HK-2 (cell line): Measurements from ENCODE around the gene CSMD2.
"Not testable (repeated sequence)": the region's sequence is repeated elsewhere in the genome, so short reads cannot be mapped to it uniquely, and the experiment has no call there.

Experiments used
- DNase-seq: peaks from one replicate; pipeline ENCODE4 v3.0.0-alpha.2; 2018; ENCODE audit not compliant: unreplicated experiment

CSMD2 gene

DNA sequence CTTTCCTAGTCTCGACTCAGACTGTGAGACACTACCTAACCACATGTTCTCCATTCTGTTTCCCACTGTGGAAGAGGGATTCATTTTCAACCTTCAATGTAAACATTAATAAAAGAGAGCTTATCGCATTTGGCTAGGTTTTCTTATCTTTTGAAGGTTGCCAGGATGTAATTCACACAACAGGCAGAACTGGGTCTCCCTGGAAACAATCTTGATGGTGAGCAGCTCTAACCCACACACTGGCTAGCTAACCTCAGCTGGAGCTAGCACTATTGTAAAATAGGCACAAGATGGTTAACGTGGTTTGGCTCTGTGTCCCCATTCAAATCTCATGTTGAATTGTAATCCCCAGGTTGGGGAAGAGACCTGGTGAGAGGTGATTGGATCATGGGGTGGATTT, 617.5 kb downstream of the CSMD2 start:
- DNase-seq, result no peak

DNA sequence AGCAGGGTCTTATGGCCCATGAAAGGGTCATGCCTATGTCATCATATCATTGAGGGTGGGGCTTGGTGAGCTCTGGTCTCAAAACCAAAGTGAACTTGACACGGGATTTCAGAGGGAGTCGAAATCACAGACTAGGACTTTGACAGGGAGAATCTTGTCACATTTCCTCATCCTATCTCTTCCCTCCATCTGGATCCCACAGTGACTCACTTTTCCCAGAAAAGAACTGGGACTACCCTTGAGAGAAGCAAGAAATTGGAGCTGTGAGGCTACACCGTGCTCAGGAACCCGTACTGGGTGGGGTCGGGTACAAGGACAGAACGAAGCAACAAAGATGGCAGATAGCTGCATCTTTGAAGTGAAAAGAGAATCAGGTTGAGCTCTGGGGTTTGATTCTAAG, 623.1 kb downstream of the CSMD2 start:
- no peak for DNase-seq

DNA sequence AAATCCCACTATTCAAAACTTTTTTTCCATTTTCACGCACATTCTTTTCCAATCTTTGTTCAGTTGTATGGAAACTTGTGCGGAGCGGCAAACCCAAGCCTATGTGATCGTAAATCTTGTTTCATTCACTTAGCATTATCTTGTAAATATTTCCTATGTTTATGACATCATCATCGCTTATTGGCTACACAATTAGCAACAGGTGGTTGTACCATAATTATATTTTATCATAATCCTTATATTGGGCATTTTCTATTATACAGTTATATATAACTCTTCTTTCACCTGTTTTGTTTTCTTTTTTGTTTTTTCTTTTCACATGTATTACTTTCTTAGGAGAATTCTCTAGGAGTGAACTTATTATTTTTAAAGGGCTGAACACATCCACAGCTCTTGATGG, 627.1 kb downstream of the CSMD2 start:
- DNase-seq, result no peak

DNA sequence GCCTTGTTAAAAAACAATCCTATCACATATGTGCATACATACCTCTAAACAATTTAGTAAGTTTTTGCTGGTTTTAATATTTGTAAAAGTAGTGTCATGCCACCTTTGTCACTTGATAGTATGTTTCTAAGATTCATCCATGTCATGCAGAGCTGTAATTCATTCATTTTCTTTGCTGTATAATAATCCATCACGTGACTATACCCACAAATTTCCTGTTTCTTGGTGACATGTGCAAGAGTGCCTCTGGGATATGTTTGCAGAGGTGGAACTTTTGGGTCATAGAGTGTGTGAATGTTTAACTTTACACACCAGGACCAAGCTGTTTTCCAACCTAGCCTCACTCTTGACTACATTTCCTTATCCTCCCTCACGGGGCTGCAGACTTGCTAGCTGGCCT, 629.7 kb downstream of the CSMD2 start:
- no peak for DNase-seq

DNA sequence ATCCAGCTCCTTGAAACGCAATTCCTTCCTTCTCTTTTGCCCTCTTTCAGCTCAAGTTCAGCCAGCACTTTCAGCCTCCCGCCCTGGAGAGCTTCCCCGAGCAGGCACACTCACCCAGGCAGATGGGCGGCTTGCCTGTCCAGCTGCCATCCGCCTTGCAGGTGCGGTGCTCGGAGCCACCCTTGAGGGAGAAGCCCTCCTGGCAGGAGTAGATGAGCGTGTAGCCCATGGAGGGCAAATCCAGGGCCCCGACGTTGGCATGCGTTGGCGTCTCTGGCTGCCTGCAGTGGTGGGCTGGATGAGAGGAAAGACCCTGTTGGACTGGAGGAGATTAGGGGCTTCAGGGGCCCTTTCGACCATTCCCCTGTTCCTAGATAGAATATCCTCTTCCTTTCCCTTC, 632.1 kb downstream of the CSMD2 start:
- DNase-seq, result no peak

DNA sequence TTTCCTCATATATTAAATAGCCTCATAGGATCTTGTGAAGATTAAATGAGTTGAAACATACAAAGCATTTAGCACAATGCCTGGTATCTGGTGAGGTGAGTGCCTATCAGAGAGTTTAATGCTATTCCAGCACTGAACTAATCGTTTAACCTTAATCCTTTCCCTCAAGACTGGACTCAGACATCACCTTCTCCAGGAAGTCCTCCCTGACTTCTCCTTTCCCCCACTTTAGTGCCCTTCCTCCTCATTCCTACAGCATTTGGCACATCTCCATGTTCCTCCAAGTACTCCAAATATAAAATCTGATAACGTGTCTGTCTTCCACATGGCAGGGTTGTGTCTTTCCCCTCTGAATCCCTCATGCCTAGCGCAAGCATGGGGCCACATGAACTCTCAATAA, 632.8 kb downstream of the CSMD2 start:
- no peak for DNase-seq

DNA sequence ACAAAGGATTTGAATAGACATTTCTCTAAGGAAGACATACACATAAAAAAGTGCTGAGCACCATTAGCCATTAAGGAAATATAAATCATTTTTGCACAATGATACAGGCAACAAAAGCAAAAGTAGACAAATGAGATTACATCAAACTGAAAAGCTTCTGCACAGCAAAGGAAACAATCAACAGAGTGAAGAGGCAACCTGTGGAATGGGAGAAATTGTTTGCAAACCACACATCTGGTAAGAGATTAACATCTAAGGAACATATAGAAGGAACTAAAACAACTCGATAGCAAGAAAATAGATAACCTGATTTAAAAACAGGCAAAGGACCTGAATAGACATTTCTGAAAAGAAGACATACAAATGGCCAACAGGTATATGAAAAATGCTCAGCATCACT, 635.1 kb downstream of the CSMD2 start:
- no peak for DNase-seq

DNA sequence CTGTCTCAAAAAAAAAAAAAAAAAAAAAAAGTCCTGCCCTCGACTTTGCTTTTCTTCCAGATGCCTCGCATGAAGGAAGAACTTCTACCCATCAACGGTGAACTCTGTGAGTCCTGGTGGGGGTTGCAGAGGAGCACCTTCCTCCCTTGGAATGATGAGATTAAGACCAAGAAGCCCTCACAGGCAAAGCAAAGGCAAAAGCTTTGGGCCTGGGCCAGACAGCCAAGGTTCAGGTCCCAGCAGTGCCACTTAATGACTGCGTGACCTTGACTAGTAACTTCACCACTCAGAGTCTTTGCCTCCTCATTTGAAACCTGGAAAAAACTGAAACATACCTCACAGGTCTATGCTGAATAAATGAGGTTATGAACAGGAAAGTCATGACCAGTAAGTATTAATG, 637.1 kb downstream of the CSMD2 start:
- no peak for DNase-seq

DNA sequence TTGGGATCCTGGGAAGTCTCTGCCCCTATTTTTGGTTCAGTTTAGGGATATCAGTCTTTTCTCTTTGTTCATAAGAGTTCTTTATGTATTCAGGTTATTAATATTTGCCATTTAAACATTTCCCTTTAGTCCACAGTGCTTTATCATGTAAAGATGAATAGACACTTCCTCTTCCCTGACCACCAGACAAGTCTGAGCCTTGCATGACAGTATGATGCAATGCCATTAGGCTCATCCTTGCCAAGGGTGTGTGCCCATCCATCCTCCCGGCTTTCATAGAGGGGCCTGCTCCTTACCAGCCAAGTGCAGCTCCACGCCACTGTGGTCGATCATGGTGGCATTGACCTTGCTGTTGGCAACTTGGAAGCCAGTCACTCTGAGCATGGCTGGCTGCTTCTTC, 640.4 kb downstream of the CSMD2 start:
- no peak for DNase-seq

DNA sequence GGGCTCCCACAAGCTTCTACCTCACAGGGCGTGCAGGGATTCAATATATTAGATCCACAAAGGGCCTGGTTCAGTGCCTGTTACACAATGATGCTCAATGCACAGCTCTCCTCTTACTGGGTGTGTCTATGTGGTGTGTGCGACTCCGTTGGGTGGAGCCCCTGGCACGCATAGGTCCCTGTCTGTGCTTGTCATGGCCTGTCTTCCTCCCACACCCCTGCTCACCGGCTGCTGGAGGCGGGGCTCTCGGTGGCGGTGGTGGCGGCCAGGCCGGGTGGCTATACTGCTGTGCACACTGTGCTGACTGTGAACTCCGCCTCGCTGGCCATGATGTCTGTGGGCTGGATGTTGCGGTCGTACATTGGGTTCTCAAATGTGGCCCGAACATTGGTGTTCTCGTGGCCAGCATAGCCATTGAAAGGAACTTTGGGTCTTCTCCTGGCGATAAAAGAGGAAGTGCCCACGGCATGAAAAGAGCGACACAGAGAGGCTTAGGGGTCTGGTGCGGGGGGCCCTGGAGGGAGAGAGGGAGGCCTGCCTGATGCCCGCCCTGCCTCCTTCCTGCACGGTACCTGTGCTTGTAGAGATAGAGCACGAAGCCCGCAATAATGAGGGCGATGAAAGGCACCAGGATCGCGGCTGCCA, 645.7 kb downstream of the CSMD2 start:
- no peak for DNase-seq

DNA sequence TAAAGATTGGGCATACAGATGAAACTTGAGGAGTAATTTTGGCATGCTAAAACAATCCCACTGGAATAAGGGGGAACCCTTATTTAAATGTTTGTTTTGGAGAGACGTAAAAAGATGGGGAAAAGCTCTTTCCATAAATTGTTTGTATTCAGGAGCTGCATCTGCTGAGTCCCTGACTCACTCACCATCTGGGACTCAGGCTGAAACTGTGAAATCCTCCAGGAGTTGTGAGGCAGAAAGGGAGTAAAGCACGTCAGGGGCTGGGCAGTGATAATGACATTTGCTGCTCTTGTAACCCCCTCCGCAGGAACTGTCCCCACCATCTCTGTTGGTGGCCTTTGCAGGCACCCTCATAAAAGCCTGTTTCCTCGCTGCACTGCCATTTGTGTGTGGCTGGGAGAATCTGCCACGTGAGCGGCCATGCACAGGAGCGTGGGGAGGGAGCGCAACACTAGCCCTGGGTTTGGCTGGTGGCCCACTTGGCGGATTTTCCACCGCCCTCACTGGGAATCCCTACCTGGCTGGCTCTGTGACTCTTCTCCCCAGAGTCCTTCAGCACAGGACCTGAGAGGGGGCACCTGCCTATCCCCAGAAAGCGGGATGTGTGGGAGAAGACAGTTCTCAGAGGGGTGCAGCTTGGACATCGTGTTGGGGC, 647.3 kb downstream of the CSMD2 start:
- no peak for DNase-seq

DNA sequence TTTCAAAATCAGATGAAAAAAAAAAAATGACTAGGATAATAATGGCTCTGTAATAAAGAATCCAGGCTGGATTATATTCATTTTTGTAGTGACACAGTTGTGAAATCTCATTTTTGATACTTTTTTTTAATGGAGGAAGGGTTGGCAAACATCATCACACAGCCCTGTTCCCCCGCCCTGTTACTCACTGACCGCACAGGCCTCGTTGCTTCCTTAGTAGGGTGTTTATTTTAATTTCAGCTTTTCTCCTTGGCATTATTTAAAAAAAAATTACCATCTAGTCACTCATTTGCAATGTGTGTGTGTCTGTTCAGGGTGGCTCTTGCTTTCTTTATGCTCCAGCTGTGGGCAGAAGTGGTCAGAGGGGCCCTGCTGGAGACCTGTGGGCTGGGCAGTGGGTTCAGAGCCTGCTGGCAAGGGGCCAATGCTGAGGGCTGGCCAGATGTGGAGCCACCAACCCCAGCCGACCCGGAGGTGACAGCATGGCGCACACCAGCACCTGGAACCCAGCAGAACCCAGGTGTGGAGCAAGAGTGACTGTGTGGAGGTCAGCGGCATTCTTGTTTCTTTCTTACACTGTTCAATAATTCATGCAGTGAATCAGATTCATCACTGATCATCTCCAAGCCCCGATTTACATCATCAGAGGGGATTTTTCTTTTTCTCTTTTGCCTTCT, 648.0 kb downstream of the CSMD2 start:
- DNase-seq, result no peak

DNA sequence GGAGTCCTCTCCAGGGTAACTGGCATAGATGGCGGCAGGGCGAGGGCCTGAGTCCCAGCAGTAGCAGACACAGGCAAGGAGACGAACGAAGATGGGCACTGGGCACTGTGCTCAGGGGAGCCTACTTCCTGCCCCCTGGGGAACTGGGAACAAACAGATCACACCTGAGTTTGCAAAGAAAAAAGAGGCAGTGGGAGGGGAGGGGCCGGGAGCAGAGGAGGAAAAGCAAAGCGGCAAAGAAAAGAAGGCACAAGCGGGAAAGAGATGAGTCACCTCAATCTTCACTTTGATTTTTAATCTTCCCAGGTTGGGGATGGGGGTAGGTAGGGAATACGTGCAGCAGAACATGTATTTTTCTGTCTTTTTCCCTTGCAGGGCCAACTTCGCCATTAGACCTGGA, 648.6 kb downstream of the CSMD2 start:
- DNase-seq, result no peak

DNA sequence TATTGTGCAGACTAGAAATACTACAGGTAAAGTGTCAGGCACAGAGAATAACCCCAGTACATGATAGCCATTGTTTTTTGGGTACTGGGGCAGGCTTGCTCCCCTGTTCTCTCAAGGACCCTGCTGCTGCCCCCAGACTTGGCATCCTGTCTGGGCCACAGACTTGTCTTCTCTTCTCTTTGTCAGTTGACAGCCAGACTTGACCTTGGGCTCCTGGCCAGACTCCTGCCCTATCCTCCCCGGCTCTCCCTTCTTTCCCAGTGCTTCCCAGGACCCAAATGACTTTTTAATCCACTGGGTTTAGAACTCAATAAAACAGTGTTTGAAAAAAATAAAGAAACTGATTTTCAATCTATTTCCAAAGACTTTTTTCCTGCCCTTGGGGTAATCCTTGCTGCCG, 649.4 kb downstream of the CSMD2 start:
- DNase-seq, result no peak

DNA sequence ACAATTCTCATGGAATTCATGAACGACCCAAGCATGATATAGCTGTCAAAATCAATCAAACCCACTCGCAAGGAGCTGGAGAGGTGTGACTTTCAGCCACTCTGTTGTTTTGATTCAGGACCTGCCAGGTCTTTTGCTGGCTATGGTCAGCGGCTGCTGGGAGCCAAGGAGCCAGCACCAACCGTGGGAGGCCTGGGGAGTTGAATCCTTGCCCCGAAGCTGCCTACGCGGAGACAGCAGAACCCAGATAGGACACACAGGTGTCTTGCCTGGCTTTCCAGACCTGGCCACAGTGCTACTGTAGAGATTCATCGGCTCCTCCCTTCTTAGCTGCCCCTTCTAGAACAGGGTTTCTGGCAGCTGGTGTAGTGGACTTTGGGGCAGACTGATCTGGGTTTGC, 649.9 kb downstream of the CSMD2 start:
- no peak for DNase-seq

DNA sequence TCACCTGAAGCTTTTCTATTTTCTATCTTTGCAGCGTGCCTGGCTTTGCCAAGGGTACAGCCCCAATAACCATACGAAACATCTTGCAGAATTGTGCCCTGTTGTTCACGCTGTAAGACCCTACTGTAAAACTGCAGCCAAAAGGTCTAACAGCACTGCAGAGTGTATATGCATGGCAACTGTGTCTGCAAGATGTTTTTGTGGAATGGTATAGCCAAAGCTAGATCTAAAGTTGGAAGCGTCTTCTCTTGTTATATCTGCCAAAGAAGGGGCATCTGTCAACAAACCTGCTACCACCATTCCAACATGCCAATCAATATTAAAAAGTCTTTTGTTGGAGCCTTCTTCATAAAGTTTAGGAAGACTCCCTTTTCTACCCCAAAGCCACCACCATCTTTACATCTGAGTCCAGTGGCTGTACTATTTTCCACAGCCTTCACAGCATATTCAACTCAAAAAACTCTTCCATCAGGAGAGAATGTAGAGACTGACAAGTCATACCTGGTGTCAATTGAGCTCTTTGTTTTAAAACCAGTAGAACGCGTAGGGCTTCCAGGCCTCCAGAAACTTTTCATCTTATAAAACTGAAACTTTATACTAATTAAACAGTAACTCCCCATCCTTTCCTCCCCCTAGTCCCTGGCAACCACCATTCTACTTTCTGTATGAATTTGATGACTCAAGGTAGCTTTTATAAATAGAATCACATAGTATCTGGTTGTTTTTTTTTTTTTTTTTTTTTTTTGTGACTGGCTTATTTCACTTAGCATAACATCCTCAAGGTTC, 652.6 kb downstream of the CSMD2 start:
- no peak for DNase-seq

DNA sequence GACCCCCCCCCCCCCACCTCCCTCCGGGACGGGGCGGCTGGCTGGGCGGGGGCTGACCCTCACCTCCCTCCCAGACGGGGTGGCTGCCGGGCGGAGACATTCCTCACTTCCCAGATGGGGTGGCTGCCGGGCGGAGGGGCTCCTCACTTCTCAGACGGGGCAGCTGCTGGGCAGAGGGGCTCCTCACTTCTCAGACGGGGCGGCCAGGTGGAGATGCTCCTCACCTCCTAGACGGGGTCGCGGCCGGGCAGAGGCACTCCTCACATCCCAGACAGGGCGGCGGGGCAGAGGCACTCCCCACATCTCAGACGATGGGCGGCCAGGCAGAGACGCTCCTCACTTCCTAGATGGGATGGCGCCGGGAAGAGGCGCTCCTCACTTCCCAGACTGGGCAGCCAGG, 655.8 kb downstream of the CSMD2 start:
- DNase-seq, result not testable (repeated sequence)

DNA sequence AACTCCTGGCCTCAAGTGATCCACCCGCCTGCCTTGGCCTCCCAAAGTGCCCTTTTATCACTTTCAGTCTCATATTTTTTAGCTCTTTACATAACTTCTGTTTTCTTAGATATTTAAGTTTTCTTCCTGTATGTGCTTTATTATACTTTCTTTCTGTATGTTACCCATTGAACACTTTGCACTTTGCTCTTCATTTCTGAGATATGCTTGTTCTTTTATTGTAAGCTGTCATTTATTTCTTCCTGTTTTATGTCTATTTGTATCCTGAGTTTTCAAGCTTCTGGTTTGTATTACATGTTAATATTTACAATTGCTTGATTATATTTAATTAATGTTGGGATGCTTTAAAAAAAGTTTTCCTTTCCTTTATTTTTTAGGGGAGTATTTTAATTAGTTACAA, 656.9 kb downstream of the CSMD2 start:
- DNase-seq, result no peak

DNA sequence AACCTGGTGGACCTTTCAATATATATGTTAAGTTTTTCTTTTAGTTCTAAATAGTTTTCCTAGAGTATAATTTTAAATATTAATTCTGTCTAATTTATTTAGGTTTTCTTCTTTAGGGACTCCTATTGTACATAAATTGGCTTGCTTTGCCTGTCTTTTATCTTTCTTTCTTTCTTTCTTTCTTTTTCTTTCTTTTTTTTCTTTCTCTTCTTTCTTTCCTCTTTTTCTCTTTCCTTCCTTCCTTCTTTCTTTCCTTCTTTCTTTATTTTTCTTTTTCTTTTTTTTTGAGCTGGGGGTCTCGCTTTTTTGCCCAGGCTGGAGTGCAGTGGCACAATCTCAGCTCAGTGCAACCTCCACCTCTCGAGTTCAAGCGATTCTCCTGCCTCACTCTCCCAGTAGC, 657.4 kb downstream of the CSMD2 start:
- no peak for DNase-seq

DNA sequence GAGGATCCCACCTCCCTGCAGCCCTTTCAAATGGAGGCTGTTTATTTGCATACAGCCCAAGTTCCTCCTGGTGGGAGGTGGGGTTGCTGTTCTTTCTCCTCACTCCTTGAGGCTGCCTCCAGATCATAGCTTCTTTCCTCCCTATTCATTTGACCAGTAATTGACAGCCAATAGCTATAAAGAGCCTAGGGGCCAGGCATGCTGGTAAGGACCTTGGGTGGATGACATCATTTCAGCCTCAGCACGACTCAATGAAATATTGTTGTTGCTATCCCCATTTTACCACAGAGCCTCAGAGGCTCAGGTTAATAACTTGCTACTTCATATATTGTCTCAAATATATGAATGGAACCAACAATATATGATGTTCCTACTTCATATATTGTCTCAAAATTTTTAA, 661.5 kb downstream of the CSMD2 start:
- DNase-seq, result no peak

DNA sequence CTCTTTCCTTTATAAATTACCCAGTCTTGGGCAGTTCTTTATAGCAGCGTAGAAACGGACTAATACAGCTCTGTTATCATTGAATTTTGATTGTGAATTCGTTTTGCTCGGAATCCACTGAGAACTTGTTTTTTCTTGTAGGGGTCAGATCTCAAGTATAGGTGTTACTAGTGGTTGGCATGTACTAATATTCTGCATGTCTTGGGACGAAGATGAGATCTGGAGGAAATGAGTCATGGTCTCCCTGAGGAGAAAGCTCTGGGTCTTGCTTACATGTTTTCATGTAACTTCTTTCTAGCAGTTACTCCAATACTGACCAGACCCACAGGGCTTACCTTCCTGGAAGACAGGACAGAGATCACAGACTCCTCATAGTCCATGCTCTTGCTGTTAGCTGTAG, 662.3 kb downstream of the CSMD2 start:
- DNase-seq, result no peak

DNA sequence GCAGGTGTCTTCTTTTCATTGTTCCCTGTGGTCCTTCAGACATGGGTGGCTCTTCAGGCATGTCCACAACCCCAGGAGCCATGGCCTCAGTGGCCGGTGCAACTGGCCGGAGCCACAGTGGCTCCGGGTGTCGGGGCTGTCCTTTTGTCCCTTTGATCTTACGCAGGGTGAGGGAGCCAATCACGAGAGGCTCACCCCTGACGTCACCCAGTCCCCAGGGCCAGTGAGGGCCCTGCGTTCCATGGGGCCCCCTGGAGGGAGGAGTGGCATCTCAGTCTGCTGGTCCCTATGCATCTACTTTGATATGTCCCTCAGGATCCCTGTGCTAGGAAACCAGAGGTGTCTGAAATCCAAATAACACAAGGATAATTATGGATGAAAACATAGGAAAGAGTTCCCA, 663.3 kb downstream of the CSMD2 start:
- DNase-seq, result no peak

DNA sequence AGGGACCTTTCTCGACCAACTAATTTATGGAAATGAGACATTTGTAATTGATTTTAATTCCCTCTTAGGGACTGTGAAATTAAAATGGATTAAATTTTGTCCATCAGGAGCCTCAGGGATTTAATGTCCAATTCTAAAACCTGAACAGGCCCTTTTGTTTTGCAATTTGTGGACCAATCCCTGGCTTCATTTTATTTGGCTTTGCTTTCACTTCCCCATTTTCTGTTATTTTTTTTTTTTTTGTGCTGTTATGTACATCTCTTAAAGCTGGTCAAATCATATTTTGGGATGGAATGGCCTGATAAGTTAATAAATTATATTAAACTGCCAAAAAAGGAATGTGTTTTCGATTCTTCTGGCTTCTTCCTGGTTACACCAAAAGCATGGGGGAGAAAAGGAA, 663.7 kb downstream of the CSMD2 start:
- DNase-seq, result no peak
